22Rv1 (cell line): ENCODE measurements around the gene ACOT7.
A peak's percentile ranks its signal among the peaks of the same experiment; 100 is the strongest.

Experiments
- H3K27ac ChIP-seq: fragments of 450-650 bp; 2 replicates; pipeline ENCODE4 v1.5.1; 2017
- CTCF ChIP-seq: fragments of 450-650 bp; IDR thresholded peaks from 2 replicates; pipeline ENCODE4 v1.5.1; 2017; ENCODE audit warnings: mild to moderate bottlenecking
- ZFX ChIP-seq: fragments of 450-650 bp; IDR thresholded peaks from 2 replicates; pipeline ENCODE4 v1.6.1; 2017; ENCODE audit warnings: antibody characterized with exemption, borderline replicate concordance

The ACOT7 gene

GRCh38 chr1:6389971-6390370 lies 3.6 kb downstream of the ACOT7 start:
- H3K27ac ChIP-seq = no peak overlapping the region
- no peak for TF ChIP-seq ZFX
- TF ChIP-seq CTCF = no peak

GRCh38 chr1:6386371-6386949 lies 7.1 kb downstream of the ACOT7 start:
- H3K27ac ChIP-seq = no peak overlapping the region
- TF ChIP-seq ZFX (no peak), CTCF (no peak)

- no peak overlapping the region for H3K27ac ChIP-seq
These were observed 7.9 kb downstream of the ACOT7 start for GRCh38 chr1:6385488-6386191.

GRCh38 chr1:6384962-6385361 lies 8.6 kb downstream of the ACOT7 start:
- H3K27ac ChIP-seq = no peak overlapping the region
- TF ChIP-seq ZFX (no peak), CTCF (no peak)

More at GRCh38 chr1:6385488-6386191, 7.9 kb downstream of the ACOT7 start:
- no peak for TF ChIP-seq ZFX
- no peak for TF ChIP-seq CTCF

GRCh38 chr1:6384135-6384534 lies 9.4 kb downstream of the ACOT7 start:
- TF ChIP-seq ZFX (no peak), CTCF (no peak)
- no peak overlapping the region for H3K27ac ChIP-seq

GRCh38 chr1:6380037-6380436 lies 13.5 kb downstream of the ACOT7 start:
- no peak overlapping the region for H3K27ac ChIP-seq
- TF ChIP-seq CTCF (no peak), ZFX (no peak)

GRCh38 chr1:6378096-6378746 lies 15.3 kb downstream of the ACOT7 start:
- H3K27ac ChIP-seq = no peak overlapping the region
- no peak for TF ChIP-seq ZFX
- peak; percentile 22 for TF ChIP-seq CTCF
